Fibroblast of the aortic adventitia (primary cell): ENCODE results near the gene TMED8. TPM values are rescaled to one million over a fixed set of nuclear protein-coding genes. Genes with fewer than 3 reads are reported as not detected.

Experiments
- total RNA-seq: library from RNA; depleted of rRNA; stranded (reverse); fragments of >200 nt; gene quantifications from 2 replicates; pipeline ENCODE4 v1.2.3, GENCODE V29; 2012; ENCODE audit warnings: low replicate concordance

The TMED8 gene
- total RNA-seq, 1 donor, result 14.5 TPM

Other genes with a start within 250 kb of the TMED8 start
- not detected in 2 replicates for gene ZDHHC22, start 235.3 kb downstream of the TMED8 start, total RNA-seq
- 1.9 TPM in 1 of 2 replicates, not detected in the other for gene TMEM63C, start 195.3 kb downstream of the TMED8 start, total RNA-seq
- not detected in 2 replicates for gene NGB, start 105.9 kb downstream of the TMED8 start, total RNA-seq
- 15.2 and 22.9 TPM in 2 replicates for gene POMT2, start 56.2 kb downstream of the TMED8 start, total RNA-seq
- 19.3 and 19.9 TPM in 2 replicates for gene GSTZ1, start 56.1 kb downstream of the TMED8 start, total RNA-seq
- 2.0 and 3.6 TPM in 2 replicates for gene SAMD15, start 285 bp upstream of the TMED8 start, total RNA-seq
- gene NOXRED1, start 46.4 kb upstream of the TMED8 start, total RNA-seq, result 0.09 TPM in 1 of 2 replicates, not detected in the other
- 21.1 and 33.5 TPM in 2 replicates for gene VIPAS39, start 80.5 kb upstream of the TMED8 start, total RNA-seq
- 68.2 and 76.3 TPM in 2 replicates for gene AHSA1, start 81.0 kb upstream of the TMED8 start, total RNA-seq
- 0.09 TPM in 1 of 2 replicates, not detected in the other for gene ISM2, start 121.7 kb upstream of the TMED8 start, total RNA-seq
- gene SPTLC2, start 239.5 kb upstream of the TMED8 start, total RNA-seq, result 36.7 and 60.0 TPM in 2 replicates